SK-N-SH treated with all-trans-retinoic acid at 6 μM for 48 hours (cell line): Measurements from ENCODE around the gene SLC4A4.

Experiments used
- ATAC-seq: fragments of 200-7000 bp; cut with Tn5 transposase; 3 replicates; pipeline ENCODE4 v1.9.1; 2020; ENCODE audit warnings: mild to moderate bottlenecking, moderate library complexity
- ARNTL ChIP-seq: fragments of 450-650 bp; formaldehyde crosslinking; IDR thresholded peaks from 2 replicates; pipeline ENCODE4 v1.5.0; 2020; ENCODE audit warnings: low read depth, mild to moderate bottlenecking, moderate library complexity, borderline replicate concordance
- BACH2 ChIP-seq: fragments of 250-450 bp; sonication (Bioruptor Pico); IDR thresholded peaks from 2 replicates; pipeline ENCODE4 v1.9.0; 2021; ENCODE audit warnings: mild to moderate bottlenecking, borderline replicate concordance
- CREB5 ChIP-seq: fragments of 250-450 bp; sonication (Bioruptor Pico); IDR thresholded peaks from 2 replicates; pipeline ENCODE4 v1.5.1; 2020; ENCODE audit warnings: low read depth, mild to moderate bottlenecking, moderate library complexity
- CSDC2 ChIP-seq: fragments of 250-450 bp; sonication (Bioruptor Pico); IDR thresholded peaks from 2 replicates; pipeline ENCODE4 v1.5.0; 2020; ENCODE audit warnings: mild to moderate bottlenecking, moderate library complexity
- CSRNP3 ChIP-seq: fragments of 250-450 bp; sonication (Bioruptor Pico); IDR thresholded peaks from 2 replicates; pipeline ENCODE4 v1.5.1; 2021; ENCODE audit warnings: mild to moderate bottlenecking, moderate library complexity
- ESRRG ChIP-seq: fragments of 250-450 bp; sonication (Bioruptor Pico); IDR thresholded peaks from 2 replicates; pipeline ENCODE4 v1.6.1; 2021; ENCODE audit warnings: mild to moderate bottlenecking
- GLIS3 ChIP-seq: fragments of 250-450 bp; sonication (Bioruptor Pico); IDR thresholded peaks from 2 replicates; pipeline ENCODE4 v1.5.0; 2020; ENCODE audit warnings: mild to moderate bottlenecking, moderate library complexity
- ISL1 ChIP-seq: fragments of 250-450 bp; sonication (Bioruptor Pico); IDR thresholded peaks from 2 replicates; pipeline ENCODE4 v2.1.2; 2022; ENCODE audit warnings: mild to moderate bottlenecking, moderate library complexity
- PATZ1 ChIP-seq: fragments of 250-450 bp; sonication (Bioruptor Pico); IDR thresholded peaks from 2 replicates; pipeline ENCODE4 v1.8.0; 2020; ENCODE audit warnings: mild to moderate bottlenecking, moderate library complexity, borderline replicate concordance
- POU6F1 ChIP-seq: fragments of 250-450 bp; sonication (Bioruptor Pico); IDR thresholded peaks from 2 replicates; pipeline ENCODE4 v1.8.0; 2021; ENCODE audit warnings: low read depth, mild to moderate bottlenecking, moderate library complexity, borderline replicate concordance
- RARB ChIP-seq: fragments of 250-450 bp; sonication (Bioruptor Pico); IDR thresholded peaks from 2 replicates; pipeline ENCODE4 v1.8.0; 2021; ENCODE audit warnings: mild to moderate bottlenecking, moderate library complexity
- SNAI2 ChIP-seq: fragments of 250-450 bp; sonication (Bioruptor Pico); IDR thresholded peaks from 2 replicates; pipeline ENCODE4 v1.5.0; 2020; ENCODE audit warnings: mild to moderate bottlenecking, moderate library complexity
- TCF4 ChIP-seq: fragments of 250-450 bp; sonication (Bioruptor Pico); IDR thresholded peaks from 2 replicates; pipeline ENCODE4 v1.8.0; 2021; ENCODE audit warnings: mild to moderate bottlenecking, moderate library complexity, borderline replicate concordance
- TOX ChIP-seq: fragments of 250-450 bp; sonication (Bioruptor Pico); IDR thresholded peaks from 2 replicates; pipeline ENCODE4 v1.8.0; 2021; ENCODE audit warnings: mild to moderate bottlenecking, moderate library complexity, borderline replicate concordance
- TSHZ2 ChIP-seq: fragments of 250-450 bp; sonication (Bioruptor Pico); IDR thresholded peaks from 2 replicates; pipeline ENCODE4 v1.5.0; 2020; ENCODE audit warnings: mild to moderate bottlenecking, moderate library complexity
- ZC3H10 ChIP-seq: fragments of 250-450 bp; sonication (Bioruptor Pico); IDR thresholded peaks from 2 replicates; pipeline ENCODE4 v1.5.1; 2021; ENCODE audit warnings: mild to moderate bottlenecking, moderate library complexity
- ZFP3 ChIP-seq: fragments of 250-450 bp; sonication (Bioruptor Pico); IDR thresholded peaks from 2 replicates; pipeline ENCODE4 v1.5.0; 2020; ENCODE audit warnings: mild to moderate bottlenecking, moderate library complexity
- ZNF565 ChIP-seq: fragments of 450-650 bp; formaldehyde crosslinking; conservative IDR thresholded peaks from 2 replicates; pipeline ENCODE4 v1.5.0; 2020; ENCODE audit warnings: low read depth, mild to moderate bottlenecking, moderate library complexity
- ZNF70 ChIP-seq: fragments of 450-650 bp; formaldehyde crosslinking; IDR thresholded peaks from 2 replicates; pipeline ENCODE4 v1.5.0; 2020; ENCODE audit warnings: mild to moderate bottlenecking, moderate library complexity
- ZNF8 ChIP-seq: fragments of 450-650 bp; formaldehyde crosslinking; IDR thresholded peaks from 2 replicates; pipeline ENCODE4 v1.5.0; 2020; ENCODE audit warnings: mild to moderate bottlenecking, moderate library complexity

Gene SLC4A4

GRCh38 chr4:71444395-71444794, 105.6 kb downstream of the SLC4A4 start:
- ATAC-seq = no peak
- no peak for TF ChIP-seq CREB5 (CRISPR knock-in tag)
- no peak for TF ChIP-seq CSRNP3 (CRISPR knock-in tag)
- no peak for TF ChIP-seq TSHZ2 (CRISPR knock-in tag)
- TF ChIP-seq ZNF8 (CRISPR knock-in tag) = no peak
- no peak for TF ChIP-seq CSDC2 (CRISPR knock-in tag)
- no peak for TF ChIP-seq POU6F1 (CRISPR knock-in tag)
- no peak for TF ChIP-seq ZNF70
- TF ChIP-seq ISL1 (CRISPR knock-in tag) = no peak
- no peak for TF ChIP-seq PATZ1

- no peak for TF ChIP-seq ZNF8 (CRISPR knock-in tag)
- TF ChIP-seq GLIS3 = no peak
- TF ChIP-seq SNAI2 = no peak
- TF ChIP-seq ZC3H10 = no peak
- no peak for TF ChIP-seq POU6F1 (CRISPR knock-in tag)
- TF ChIP-seq ZFP3 (CRISPR knock-in tag) = no peak
- TF ChIP-seq TSHZ2 (CRISPR knock-in tag) = no peak
- TF ChIP-seq ZNF565 (CRISPR knock-in tag) = no peak
- no peak for TF ChIP-seq RARB (CRISPR knock-in tag)
- TF ChIP-seq CSRNP3 (CRISPR knock-in tag) = no peak
- TF ChIP-seq PATZ1 = no peak
- no peak for TF ChIP-seq BACH2 (CRISPR knock-in tag)
- TF ChIP-seq ESRRG (CRISPR knock-in tag) = no peak
- TF ChIP-seq ARNTL = no peak
- no peak for TF ChIP-seq TCF4 (CRISPR knock-in tag)
- TF ChIP-seq TOX = no peak
- no peak for TF ChIP-seq ISL1 (CRISPR knock-in tag)
- ATAC-seq = no peak
Observed at GRCh38 chr4:71445811-71446210, 107.0 kb downstream of the SLC4A4 start.
